Subcutaneous abdominal adipose tissue (tissue), 5 donors: ENCODE results near the gene PTTG2.

Experiments used
- H3K27ac ChIP-seq: one replicate; pipeline ENCODE4 v1.7.0; 2013; ENCODE audit warnings: low read depth, mild to moderate bottlenecking, inconsistent platforms, low read length, moderate library complexity
- H3K27me3 ChIP-seq, 5 donors: one replicate each; pipeline ENCODE4 v1.7.0; 2013; ENCODE audit warnings: low read length in 5 of 5, inconsistent platforms in 1 of 5; ENCODE audit not compliant: control insufficient read depth in 5 of 5, insufficient read depth in 4 of 5
- H3K36me3 ChIP-seq, 5 donors: one replicate each; pipeline ENCODE4 v1.7.0; 2013; ENCODE audit warnings: low read length in 5 of 5; ENCODE audit not compliant: control insufficient read depth in 5 of 5, insufficient read depth in 5 of 5
- H3K4me1 ChIP-seq, 5 donors: one replicate each; pipeline ENCODE4 v1.7.0; 2013; ENCODE audit warnings: low read length in 5 of 5, mild to moderate bottlenecking in 3 of 5, moderate library complexity in 1 of 5; ENCODE audit not compliant: control insufficient read depth in 5 of 5, insufficient read depth in 5 of 5
- H3K4me3 ChIP-seq, 5 donors: one replicate each; pipeline ENCODE4 v1.7.0; 2013; ENCODE audit warnings: low read length in 5 of 5, low read depth in 1 of 5
- H3K9ac ChIP-seq, 5 donors: one replicate each; pipeline ENCODE4 v1.7.0; 2013; ENCODE audit warnings: low read length in 5 of 5, mild to moderate bottlenecking in 4 of 5, moderate library complexity in 3 of 5
- H3K9me3 ChIP-seq, 5 donors: one replicate each; pipeline ENCODE4 v1.7.0; 2013; ENCODE audit warnings: low read length in 5 of 5; ENCODE audit not compliant: control insufficient read depth in 5 of 5
- donor health status: healthy.
- donor health status: healthy.
- donor health status: healthy.
- donor health status: healthy.
- donor health status: healthy.

PTTG2 gene

DNA sequence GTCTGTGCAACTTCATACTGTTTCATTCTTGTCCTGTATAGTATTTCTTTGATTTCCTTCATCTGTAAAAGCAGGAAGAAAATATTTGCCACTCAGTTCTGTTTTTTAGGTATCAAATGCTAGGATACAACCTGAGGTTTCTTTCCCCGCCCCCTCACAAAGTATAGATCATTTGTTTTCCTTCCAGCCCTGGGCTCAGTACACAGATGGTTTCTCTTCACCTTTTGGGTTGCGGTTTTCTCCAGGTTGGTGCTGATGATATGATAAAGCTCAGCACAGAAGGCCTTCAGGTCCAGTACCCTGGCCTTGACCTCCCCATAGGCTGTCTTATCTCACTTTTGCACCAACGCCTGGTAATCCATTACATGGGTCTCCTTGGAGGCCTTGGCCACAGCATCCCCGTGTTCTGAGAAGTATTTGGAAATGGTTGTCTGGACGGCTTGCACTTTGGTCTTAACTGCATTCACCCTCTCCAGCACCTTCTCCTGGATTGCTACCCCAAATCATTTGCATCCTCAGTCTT, 35.2 kb downstream of the PTTG2 start:
- Histone ChIP-seq H3K27ac (no peak overlapping the region), H3K27me3 (no peaks in the 10 kb centered on the region), H3K9ac (no peak overlapping the region), H3K36me3 (no peaks in the 10 kb centered on the region), H3K9me3 (no peaks in the 10 kb centered on the region), H3K4me1 (peaks cover 0 to 30% (median 0%) of the 10 kb centered on the region in 5 donors), H3K4me3 (no peak overlapping the region)

DNA sequence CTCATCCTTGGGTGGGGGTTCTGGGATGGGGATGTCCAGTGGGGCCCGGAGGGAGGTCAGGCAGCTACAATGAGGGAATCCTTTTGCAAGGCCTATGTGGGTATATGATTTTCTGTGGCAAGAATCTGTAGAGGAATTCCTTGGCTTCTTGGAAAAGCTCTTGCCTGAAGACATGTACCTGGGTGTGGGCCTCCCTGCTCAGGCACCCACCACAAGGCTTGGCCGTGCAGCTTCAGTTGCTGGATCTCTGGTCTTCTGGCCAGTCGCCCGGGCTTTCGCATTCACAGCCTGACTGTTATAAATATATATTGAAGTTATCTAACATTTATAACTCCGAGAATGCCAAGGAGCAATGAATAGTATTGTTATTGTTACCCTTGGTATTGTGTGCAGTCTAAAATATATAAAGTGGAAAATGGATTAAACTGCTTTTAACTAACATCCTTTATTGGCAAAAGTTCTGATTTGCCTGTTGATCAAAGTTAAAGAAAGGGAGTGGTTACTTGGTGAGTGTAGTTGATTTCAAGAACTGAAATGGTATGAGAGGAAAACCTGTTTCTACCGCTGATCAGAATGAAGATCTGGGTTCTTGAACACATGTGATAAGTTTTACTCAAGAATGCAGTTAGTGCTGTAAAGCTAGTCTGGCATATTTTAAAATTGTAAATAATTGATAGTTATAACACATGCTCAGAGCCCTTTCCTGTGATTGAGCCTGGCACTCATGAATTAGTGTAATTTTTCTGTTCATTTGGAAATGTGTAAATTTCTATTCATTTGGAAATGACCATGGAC, 36.0 kb downstream of the PTTG2 start:
- Histone ChIP-seq H3K27ac (no peak overlapping the region), H3K9ac (no peak overlapping the region), H3K4me3 (no peak overlapping the region), H3K9me3 (no peaks in the 10 kb centered on the region), H3K27me3 (no peaks in the 10 kb centered on the region), H3K36me3 (no peaks in the 10 kb centered on the region), H3K4me1 (peaks cover 0 to 24% (median 0%) of the 10 kb centered on the region in 5 donors)

- Histone ChIP-seq H3K36me3 (no peaks in the 10 kb centered on the region), H3K9ac (no peak overlapping the region), H3K27ac (no peak overlapping the region), H3K9me3 (no peaks in the 10 kb centered on the region), H3K4me1 (peaks cover 0 to 15% (median 0%) of the 10 kb centered on the region in 5 donors), H3K27me3 (no peaks in the 10 kb centered on the region), H3K4me3 (no peak overlapping the region)
These were observed 38.0 kb downstream of the PTTG2 start for GRCh38 chr4:37998226-37998625.

GRCh38 chr4:37999000-37999716, 39.0 kb downstream of the PTTG2 start:
- no peak overlapping the region for H3K9ac ChIP-seq
- no peaks in the 10 kb centered on the region for H3K9me3 ChIP-seq
- H3K4me1 ChIP-seq: peaks cover 0 to 15% (median 0%) of the 10 kb centered on the region in 5 donors
- H3K36me3 ChIP-seq: no peaks in the 10 kb centered on the region
- no peak overlapping the region for H3K27ac ChIP-seq
- H3K27me3 ChIP-seq: no peaks in the 10 kb centered on the region
- H3K4me3 ChIP-seq: no peak overlapping the region

DNA sequence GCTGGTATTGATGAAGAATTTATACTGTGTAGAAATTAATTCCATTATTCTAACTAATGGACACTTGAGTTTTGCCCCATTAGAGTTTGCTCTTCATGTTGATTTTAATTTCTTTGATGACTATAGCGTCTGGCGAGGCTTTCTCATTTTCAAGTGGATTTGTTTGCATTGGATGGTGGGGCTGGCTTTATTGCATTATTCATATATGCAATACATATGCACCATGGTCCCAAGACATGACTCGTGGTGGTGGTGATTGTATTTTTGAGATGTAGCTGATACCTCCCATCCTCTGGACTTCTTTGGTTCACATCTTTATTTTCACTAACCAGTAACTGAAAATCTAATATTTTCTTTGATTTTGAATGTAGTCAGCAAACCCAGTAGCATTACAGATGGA, 39.8 kb downstream of the PTTG2 start:
- Histone ChIP-seq H3K9me3 (no peaks in the 10 kb centered on the region), H3K4me1 (peaks cover 0 to 10% (median 0%) of the 10 kb centered on the region in 5 donors), H3K27ac (no peak overlapping the region), H3K9ac (no peak overlapping the region), H3K36me3 (no peaks in the 10 kb centered on the region), H3K27me3 (no peaks in the 10 kb centered on the region), H3K4me3 (no peak overlapping the region)

GRCh38 chr4:38001927-38002326, 41.7 kb downstream of the PTTG2 start:
- H3K27ac ChIP-seq: no peak overlapping the region
- no peaks in the 10 kb centered on the region for H3K27me3 ChIP-seq
- H3K4me3 ChIP-seq: no peak overlapping the region
- no peaks in the 10 kb centered on the region for H3K4me1 ChIP-seq
- no peaks in the 10 kb centered on the region for H3K36me3 ChIP-seq
- no peaks in the 10 kb centered on the region for H3K9me3 ChIP-seq
- no peak overlapping the region for H3K9ac ChIP-seq

DNA sequence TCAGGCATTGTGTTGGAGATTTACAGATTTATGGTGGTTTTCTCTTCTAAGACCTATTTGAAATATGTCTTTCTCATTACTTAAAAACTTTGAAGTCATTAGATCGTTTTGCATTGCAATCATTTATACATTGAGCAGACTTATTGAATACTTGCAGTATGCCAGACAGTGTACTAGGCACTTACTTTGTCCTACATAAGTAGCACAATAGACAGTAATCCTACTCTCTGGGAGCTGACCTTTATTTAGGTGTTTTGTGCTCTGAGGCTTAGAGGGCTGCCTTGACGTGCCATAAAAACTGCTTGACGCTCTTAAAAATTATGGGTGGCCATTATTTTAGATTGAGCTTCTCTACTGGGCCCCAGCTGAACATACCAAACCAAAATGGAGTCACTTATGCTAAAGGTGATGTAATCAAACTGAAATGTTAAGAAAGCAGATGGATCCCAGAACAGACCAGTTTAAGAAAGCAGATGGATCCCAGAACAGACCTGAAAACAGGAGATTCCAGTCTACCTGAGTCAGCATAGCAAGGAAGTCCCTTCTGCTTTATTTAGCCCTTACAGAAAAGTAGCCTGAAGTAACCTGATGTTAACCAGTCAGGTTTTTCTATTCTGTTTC, 42.4 kb downstream of the PTTG2 start:
- Histone ChIP-seq H3K27me3 (no peaks in the 10 kb centered on the region), H3K9ac (no peak overlapping the region), H3K4me3 (no peak overlapping the region), H3K27ac (no peak overlapping the region), H3K36me3 (no peaks in the 10 kb centered on the region), H3K4me1 (no peaks in the 10 kb centered on the region), H3K9me3 (no peaks in the 10 kb centered on the region)

- Histone ChIP-seq H3K4me1 (no peaks in the 10 kb centered on the region), H3K4me3 (no peak overlapping the region), H3K36me3 (no peaks in the 10 kb centered on the region), H3K9me3 (no peaks in the 10 kb centered on the region), H3K27ac (no peak overlapping the region), H3K27me3 (no peaks in the 10 kb centered on the region), H3K9ac (no peak overlapping the region)
These were observed 42.9 kb downstream of the PTTG2 start for GRCh38 chr4:38003102-38003501.

- Histone ChIP-seq H3K4me3 (no peak overlapping the region), H3K9ac (no peak overlapping the region), H3K27me3 (no peaks in the 10 kb centered on the region), H3K9me3 (no peaks in the 10 kb centered on the region), H3K36me3 (no peaks in the 10 kb centered on the region), H3K4me1 (no peaks in the 10 kb centered on the region), H3K27ac (no peak overlapping the region)
These were observed 43.4 kb downstream of the PTTG2 start for GRCh38 chr4:38003628-38004027.

DNA sequence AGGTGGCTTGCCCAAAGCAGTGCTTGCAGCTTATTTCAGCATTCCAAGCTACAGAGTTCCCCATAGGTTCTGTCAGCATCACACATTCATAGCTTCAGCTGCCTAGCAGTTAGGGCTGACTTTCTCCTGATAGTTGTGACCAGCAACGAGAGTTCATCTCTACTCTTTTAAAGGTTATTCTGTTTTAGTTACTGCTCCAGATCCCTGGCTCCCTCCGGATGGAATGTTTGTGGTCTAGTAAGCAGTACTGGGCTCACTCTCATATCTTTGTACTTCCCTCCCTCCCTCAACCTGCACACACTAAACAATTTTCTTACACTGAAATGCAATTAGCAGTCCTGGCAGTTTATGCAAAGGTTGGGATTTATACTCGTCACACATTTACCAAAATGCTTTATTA, 43.9 kb downstream of the PTTG2 start:
- no peaks in the 10 kb centered on the region for H3K9me3 ChIP-seq
- H3K4me1 ChIP-seq: no peaks in the 10 kb centered on the region
- no peaks in the 10 kb centered on the region for H3K36me3 ChIP-seq
- no peaks in the 10 kb centered on the region for H3K27me3 ChIP-seq
- H3K27ac ChIP-seq: no peak overlapping the region
- H3K4me3 ChIP-seq: no peak overlapping the region
- no peak overlapping the region for H3K9ac ChIP-seq
